HepG2 (cell line): ENCODE results near the gene ABCA8. TPM values are rescaled to one million over a fixed set of nuclear protein-coding genes. Genes with fewer than 3 reads are reported as not detected.
A peak's percentile ranks its signal among the peaks of the same experiment; 100 is the strongest.

Experiments
- ARNTL ChIP-seq: sonication (generic); formaldehyde crosslinking; IDR thresholded peaks from 2 replicates; pipeline ENCODE4 v1.4.0; 2020; ENCODE audit warnings: mild to moderate bottlenecking, missing genetic modification reagents
- BCL6 ChIP-seq: IDR thresholded peaks from 2 replicates; pipeline ENCODE4 v1.6.1; 2016; ENCODE audit warnings: missing genetic modification reagents, missing compliant biosample characterization
- CEBPB ChIP-seq: IDR thresholded peaks from 2 replicates; pipeline ENCODE4 v1.6.1; 2011; ENCODE audit warnings: low read depth, low read length, improper control_type of control experiment, borderline replicate concordance
- CEBPG ChIP-seq: IDR thresholded peaks from 2 replicates; pipeline ENCODE4 v1.6.1; 2016
- CENPBD1 ChIP-seq: sonication (generic); formaldehyde crosslinking; IDR thresholded peaks from 2 replicates; pipeline ENCODE4 v1.8.0; 2022; ENCODE audit warnings: missing genetic modification reagents, low read depth, mild to moderate bottlenecking, borderline replicate concordance
- EP300 ChIP-seq, 3 experiments: sonication (generic) in 1 of 3; formaldehyde crosslinking in 1 of 3; IDR thresholded peaks; 2 replicates each; pipeline versions ENCODE4 v1.5.1 to v1.6.1; 2011 to 2020; ENCODE audit warnings: low read depth in 2 of 3, low read length in 2 of 3, borderline replicate concordance in 1 of 3, improper control_type of control experiment in 1 of 3, mild to moderate bottlenecking in 1 of 3, missing genetic modification reagents in 1 of 3, moderate library complexity in 1 of 3
- FOXC1 ChIP-seq: sonication (generic); formaldehyde crosslinking; IDR thresholded peaks from 2 replicates; pipeline ENCODE4 v1.8.0; 2022; ENCODE audit warnings: mild to moderate bottlenecking, missing genetic modification reagents, borderline replicate concordance
- MED13 ChIP-seq: sonication (generic); formaldehyde crosslinking; IDR thresholded peaks from 2 replicates; pipeline ENCODE4 v1.5.0; 2020; ENCODE audit warnings: missing genetic modification reagents
- POGZ ChIP-seq: sonication (generic); formaldehyde crosslinking; IDR thresholded peaks from 2 replicates; pipeline ENCODE4 v1.4.0; 2020; ENCODE audit warnings: mild to moderate bottlenecking, missing genetic modification reagents
- SAP130 ChIP-seq: IDR thresholded peaks from 2 replicates; pipeline ENCODE4 v1.6.1; 2016; ENCODE audit warnings: low read depth
- SATB2 ChIP-seq: sonication (generic); formaldehyde crosslinking; IDR thresholded peaks from 2 replicates; pipeline ENCODE4 v1.5.0; 2020; ENCODE audit warnings: missing genetic modification reagents
- SETDB1 ChIP-seq: sonication (generic); formaldehyde crosslinking; IDR thresholded peaks from 2 replicates; pipeline ENCODE4 v1.5.1; 2020; ENCODE audit warnings: missing genetic modification reagents, mild to moderate bottlenecking, borderline replicate concordance
- SOX5 ChIP-seq: IDR thresholded peaks from 2 replicates; pipeline ENCODE4 v1.6.1; 2016; ENCODE audit warnings: borderline replicate concordance
- TCF7 ChIP-seq: sonication (generic); IDR thresholded peaks from 2 replicates; pipeline ENCODE4 v1.6.1; 2016; ENCODE audit warnings: antibody characterized with exemption, low read depth
- TFDP2 ChIP-seq: sonication (generic); formaldehyde crosslinking; IDR thresholded peaks from 2 replicates; pipeline ENCODE4 v1.4.0; 2020; ENCODE audit warnings: missing genetic modification reagents
- TRIM24 ChIP-seq: sonication (generic); formaldehyde crosslinking; IDR thresholded peaks from 2 replicates; pipeline ENCODE4 v1.8.0; 2022; ENCODE audit warnings: mild to moderate bottlenecking, missing genetic modification reagents
- ZBTB1 ChIP-seq: sonication (generic); formaldehyde crosslinking; IDR thresholded peaks from 2 replicates; pipeline ENCODE4 v1.4.0; 2020; ENCODE audit warnings: missing genetic modification reagents, borderline replicate concordance
- ZBTB25 ChIP-seq: IDR thresholded peaks from 2 replicates; pipeline ENCODE4 v1.6.1; 2018; ENCODE audit warnings: missing genetic modification reagents
- ZFP37 ChIP-seq: sonication (generic); formaldehyde crosslinking; IDR thresholded peaks from 2 replicates; pipeline ENCODE4 v1.4.0; 2020; ENCODE audit warnings: missing genetic modification reagents, borderline replicate concordance
- ZGPAT ChIP-seq: IDR thresholded peaks from 2 replicates; pipeline ENCODE4 v1.6.1; 2016; ENCODE audit warnings: mild to moderate bottlenecking
- ZNF12 ChIP-seq: sonication (generic); formaldehyde crosslinking; IDR thresholded peaks from 2 replicates; pipeline ENCODE4 v1.5.0; 2020; ENCODE audit warnings: missing genetic modification reagents
- ZNF652 ChIP-seq: IDR thresholded peaks from 2 replicates; pipeline ENCODE4 v1.6.1; 2016; ENCODE audit warnings: low read depth, borderline replicate concordance
- ZNF761 ChIP-seq: sonication (generic); formaldehyde crosslinking; conservative IDR thresholded peaks from 2 replicates; pipeline ENCODE4 v1.4.0; 2020; ENCODE audit warnings: mild to moderate bottlenecking, missing genetic modification reagents
- polyA plus RNA-seq, 8 experiments: library from polyadenylated mRNA; depleted of rRNA in 3 of 8; stranded (reverse) in 7 of 8; unstranded in 1 of 8; fragments of >200 nt; fragmentation: Illumina TruSeq in 4 of 8; extraction: Trizol in 4 of 8; gene quantifications; 2 replicates each; pipeline versions ENCODE4 v1.2.1 to v1.2.3, GENCODE V29; 2011 to 2016; ENCODE audit warnings: low read depth in 4 of 8, missing spikeins in 1 of 8, mixed read lengths in 1 of 8; ENCODE audit not compliant: insufficient read depth in 1 of 8
- total RNA-seq, 5 experiments: library from RNA; depleted of rRNA; stranded (reverse); fragments of >200 nt; fragmentation: Illumina TruSeq; extraction: Trizol; gene quantifications; 2 replicates each; pipeline ENCODE4 v1.2.3, GENCODE V29; 2016; ENCODE audit warnings: low read depth in 1 of 5
- TF ChIP-seq, protein P1 (sequence below): sonication (generic); formaldehyde crosslinking; IDR thresholded peaks from 2 replicates; pipeline ENCODE4 v1.8.1; 2022; ENCODE audit warnings: mild to moderate bottlenecking, missing genetic modification reagents
- TF ChIP-seq, protein P2 (sequence below): sonication (generic); formaldehyde crosslinking; IDR thresholded peaks from 2 replicates; pipeline ENCODE4 v1.4.0; 2020; ENCODE audit warnings: missing genetic modification reagents

ABCA8 gene
- total and polyA plus RNA-seq, 2 of the 13 experiments (the other 11 are each of a cell fraction or from before 2014, with no cell fraction given) = 0.05 to 0.18 TPM

GRCh38 chr17:68824707-68825106, 130.5 kb downstream of the ABCA8 start (continued):
- TF ChIP-seq ZBTB1 = no peak
- TF ChIP-seq CEBPG = peak; percentile 89
- no peak for TF ChIP-seq ZFP37 (CRISPR knock-in tag)
- TF ChIP-seq TCF7 = peak; percentile 72
- no peak for TF ChIP-seq ZNF652 (CRISPR knock-in tag)
- TF ChIP-seq EP300 (IDR thresholded peaks at IDR 0.05; ENCODE audit: low read depth in 2 of 2, low read length in 2 of 2) = peak in 1 of 2 experiments; percentile 78; a peak in 2 of 4 replicates
- TF ChIP-seq EP300 (CRISPR knock-in tag; IDR thresholded peaks at IDR 0.05; ENCODE audit: borderline replicate concordance) = no peak; the same call in 1 of the 2 replicates
- TF ChIP-seq ZGPAT (CRISPR knock-in tag) = peak; percentile 45; the same call in 1 of the 2 replicates
- TF ChIP-seq SOX5 (CRISPR knock-in tag) = peak; percentile 93; the same call in 1 of the 2 replicates
- TF ChIP-seq SAP130 (CRISPR knock-in tag) = peak; percentile 34
- TF ChIP-seq ARNTL (CRISPR knock-in tag) = no peak
- TF ChIP-seq ZBTB25 (CRISPR knock-in tag) = peak; percentile 67; the same call in 1 of the 2 replicates
- TF ChIP-seq, protein P1, sequence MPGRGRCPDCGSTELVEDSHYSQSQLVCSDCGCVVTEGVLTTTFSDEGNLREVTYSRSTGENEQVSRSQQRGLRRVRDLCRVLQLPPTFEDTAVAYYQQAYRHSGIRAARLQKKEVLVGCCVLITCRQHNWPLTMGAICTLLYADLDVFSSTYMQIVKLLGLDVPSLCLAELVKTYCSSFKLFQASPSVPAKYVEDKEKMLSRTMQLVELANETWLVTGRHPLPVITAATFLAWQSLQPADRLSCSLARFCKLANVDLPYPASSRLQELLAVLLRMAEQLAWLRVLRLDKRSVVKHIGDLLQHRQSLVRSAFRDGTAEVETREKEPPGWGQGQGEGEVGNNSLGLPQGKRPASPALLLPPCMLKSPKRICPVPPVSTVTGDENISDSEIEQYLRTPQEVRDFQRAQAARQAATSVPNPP (CRISPR knock-in tag) = no peak
- TF ChIP-seq BCL6 (CRISPR knock-in tag) = peak; percentile 77; the same call in 1 of the 2 replicates
- peak; percentile 55 for TF ChIP-seq POGZ (CRISPR knock-in tag)
- no peak for TF ChIP-seq MED13 (CRISPR knock-in tag)
- no peak for TF ChIP-seq SATB2 (CRISPR knock-in tag)
- no peak for TF ChIP-seq ZNF761
- TF ChIP-seq TRIM24 (CRISPR knock-in tag) = no peak
- TF ChIP-seq ZNF12 = no peak
- no peak for TF ChIP-seq SETDB1 (CRISPR knock-in tag)
- TF ChIP-seq CENPBD1 (CRISPR knock-in tag) = no peak
- no peak for TF ChIP-seq FOXC1
- TF ChIP-seq, protein P2, sequence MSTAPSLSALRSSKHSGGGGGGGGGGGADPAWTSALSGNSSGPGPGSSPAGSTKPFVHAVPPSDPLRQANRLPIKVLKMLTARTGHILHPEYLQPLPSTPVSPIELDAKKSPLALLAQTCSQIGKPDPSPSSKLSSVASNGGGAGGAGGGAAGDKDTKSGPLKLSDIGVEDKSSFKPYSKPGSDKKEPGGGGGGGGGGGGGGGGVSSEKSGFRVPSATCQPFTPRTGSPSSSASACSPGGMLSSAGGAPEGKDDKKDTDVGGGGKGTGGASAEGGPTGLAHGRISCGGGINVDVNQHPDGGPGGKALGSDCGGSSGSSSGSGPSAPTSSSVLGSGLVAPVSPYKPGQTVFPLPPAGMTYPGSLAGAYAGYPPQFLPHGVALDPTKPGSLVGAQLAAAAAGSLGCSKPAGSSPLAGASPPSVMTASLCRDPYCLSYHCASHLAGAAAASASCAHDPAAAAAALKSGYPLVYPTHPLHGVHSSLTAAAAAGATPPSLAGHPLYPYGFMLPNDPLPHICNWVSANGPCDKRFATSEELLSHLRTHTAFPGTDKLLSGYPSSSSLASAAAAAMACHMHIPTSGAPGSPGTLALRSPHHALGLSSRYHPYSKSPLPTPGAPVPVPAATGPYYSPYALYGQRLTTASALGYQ = 0 out of 2 replicates have a peak, but pooled peaks have one; percentile 21
- no peak for TF ChIP-seq TFDP2 (CRISPR knock-in tag)
- TF ChIP-seq CEBPB = peak; percentile 92
